Cardiac fibroblast (primary cell): Measurements from ENCODE around the gene TMC3.

Experiments
- DNase-seq, 2 donors: peaks; one replicate each; pipeline versions ENCODE4 v3.0.0 to v3.0.0-alpha.2; 2010; ENCODE audit warnings: low read depth in 2 of 2
- H3K4me3 ChIP-seq, 2 donors: replicated peaks in 1 of 2; 1 replicate in 1 of 2; 2 replicates in 1 of 2; pipeline ENCODE4 v1.5.1; 2011; ENCODE audit warnings: low read depth in 2 of 2, low read length in 2 of 2, mild to moderate bottlenecking in 2 of 2, moderate library complexity in 1 of 2
- TF ChIP-seq, protein P1 (sequence below): IDR thresholded peaks from one replicate; pipeline ENCODE4 v1.5.1; 2011; ENCODE audit warnings: low read depth, mild to moderate bottlenecking, low read length, inconsistent platforms

The TMC3 gene

DNA sequence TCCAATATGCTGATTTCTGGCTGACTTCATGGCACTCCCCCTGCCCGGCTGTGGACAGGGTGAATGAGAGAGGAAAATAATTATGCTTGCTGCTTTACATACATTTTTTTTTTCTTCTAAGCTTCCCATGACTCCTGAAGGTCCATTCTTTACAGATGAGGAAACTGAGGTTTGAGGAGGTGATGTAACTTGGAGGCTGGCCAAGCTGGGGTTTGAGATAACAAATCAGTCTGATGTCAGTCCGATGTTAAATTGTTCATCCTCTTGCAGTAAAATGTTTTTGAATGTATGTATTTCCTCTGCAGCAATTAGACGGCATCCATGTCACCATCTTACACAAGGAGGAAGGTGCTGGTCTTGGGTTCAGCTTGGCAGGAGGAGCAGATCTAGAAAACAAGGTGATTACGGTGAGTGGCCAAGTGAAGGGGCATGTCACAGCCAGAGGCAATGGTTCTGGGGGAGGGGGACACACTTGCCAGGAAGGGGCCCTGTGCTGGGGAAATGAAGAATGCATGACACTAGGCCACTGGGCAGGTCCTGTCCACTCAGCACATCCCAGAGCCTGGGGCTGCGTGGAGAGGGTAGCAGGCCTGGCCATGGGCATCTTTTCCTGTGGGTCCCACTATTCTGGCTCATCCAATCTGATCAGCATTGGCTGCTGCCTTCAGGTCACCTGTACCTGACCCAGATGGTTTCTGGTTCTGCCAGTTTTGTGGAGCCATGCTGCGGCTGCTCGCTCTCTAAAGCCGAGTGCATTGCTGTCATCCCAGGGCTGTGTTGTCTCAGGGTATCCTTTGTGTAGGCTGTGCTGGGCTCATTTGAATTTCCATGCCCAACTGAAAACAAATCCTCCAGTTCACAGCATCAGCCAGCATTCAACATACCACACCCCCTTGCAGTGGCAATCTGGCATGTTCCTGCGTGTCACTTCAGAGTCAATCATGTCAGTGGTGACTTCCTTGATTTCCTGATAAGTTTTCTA lies 70.5 kb downstream of the TMC3 start:
- TF ChIP-seq, protein P1, sequence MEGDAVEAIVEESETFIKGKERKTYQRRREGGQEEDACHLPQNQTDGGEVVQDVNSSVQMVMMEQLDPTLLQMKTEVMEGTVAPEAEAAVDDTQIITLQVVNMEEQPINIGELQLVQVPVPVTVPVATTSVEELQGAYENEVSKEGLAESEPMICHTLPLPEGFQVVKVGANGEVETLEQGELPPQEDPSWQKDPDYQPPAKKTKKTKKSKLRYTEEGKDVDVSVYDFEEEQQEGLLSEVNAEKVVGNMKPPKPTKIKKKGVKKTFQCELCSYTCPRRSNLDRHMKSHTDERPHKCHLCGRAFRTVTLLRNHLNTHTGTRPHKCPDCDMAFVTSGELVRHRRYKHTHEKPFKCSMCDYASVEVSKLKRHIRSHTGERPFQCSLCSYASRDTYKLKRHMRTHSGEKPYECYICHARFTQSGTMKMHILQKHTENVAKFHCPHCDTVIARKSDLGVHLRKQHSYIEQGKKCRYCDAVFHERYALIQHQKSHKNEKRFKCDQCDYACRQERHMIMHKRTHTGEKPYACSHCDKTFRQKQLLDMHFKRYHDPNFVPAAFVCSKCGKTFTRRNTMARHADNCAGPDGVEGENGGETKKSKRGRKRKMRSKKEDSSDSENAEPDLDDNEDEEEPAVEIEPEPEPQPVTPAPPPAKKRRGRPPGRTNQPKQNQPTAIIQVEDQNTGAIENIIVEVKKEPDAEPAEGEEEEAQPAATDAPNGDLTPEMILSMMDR: no peak
- DNase-seq: peak in 1 of 2 donors; percentile 6
- H3K4me3 ChIP-seq: no peak overlapping the region

DNA sequence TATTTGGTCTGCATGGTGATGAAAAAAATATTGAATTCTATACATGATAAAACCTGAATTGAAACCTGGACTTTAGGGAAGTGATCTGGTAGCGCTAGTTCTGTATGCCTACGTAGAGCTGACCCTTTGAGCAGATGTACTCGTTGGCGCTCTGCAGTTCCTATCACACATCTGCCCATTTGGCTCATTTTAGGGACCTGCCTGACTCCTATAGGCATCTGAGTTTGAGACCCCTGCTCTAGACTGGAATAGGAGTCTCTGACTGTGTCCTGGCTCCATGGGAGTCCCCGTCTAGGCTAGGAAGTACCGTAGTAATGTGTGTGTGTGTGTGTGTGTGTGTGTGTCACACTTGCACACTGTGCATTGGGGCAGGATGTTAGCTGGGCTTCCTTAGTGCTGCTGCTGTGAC lies 71.3 kb downstream of the TMC3 start:
- H3K4me3 ChIP-seq: no peak overlapping the region
- DNase-seq: no peak
- TF ChIP-seq, protein P1: no peak

DNA sequence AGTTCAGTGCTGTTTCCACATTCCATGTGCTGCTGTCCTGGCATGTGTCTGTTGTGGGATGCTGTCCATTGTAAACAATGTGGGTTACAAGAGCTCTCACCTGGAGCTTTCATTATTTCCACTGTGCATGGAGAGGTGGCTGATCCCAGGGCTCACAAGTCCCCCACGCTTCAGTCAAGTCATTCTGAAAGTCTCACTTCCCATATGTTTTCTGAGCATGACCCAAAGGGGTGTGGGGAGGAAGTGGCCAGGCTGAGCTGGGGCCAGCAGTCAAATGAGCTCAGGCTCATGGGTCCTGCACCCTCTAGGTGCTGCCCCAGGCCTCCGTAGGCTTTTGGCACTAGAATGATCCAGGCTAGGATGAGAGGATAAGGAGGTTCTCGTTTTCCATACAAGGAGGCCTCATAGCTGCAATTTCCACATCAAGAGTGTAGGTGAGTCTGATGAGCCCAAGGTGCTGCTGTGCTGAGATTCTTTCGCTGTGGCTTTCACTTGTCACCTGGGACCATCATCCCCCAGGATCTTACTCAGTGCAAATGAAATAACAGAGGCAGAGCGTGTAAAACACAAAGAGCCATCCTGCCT lies 72.1 kb downstream of the TMC3 start:
- H3K4me3 ChIP-seq: no peak overlapping the region
- TF ChIP-seq, protein P1: no peak
- no peak for DNase-seq

DNA sequence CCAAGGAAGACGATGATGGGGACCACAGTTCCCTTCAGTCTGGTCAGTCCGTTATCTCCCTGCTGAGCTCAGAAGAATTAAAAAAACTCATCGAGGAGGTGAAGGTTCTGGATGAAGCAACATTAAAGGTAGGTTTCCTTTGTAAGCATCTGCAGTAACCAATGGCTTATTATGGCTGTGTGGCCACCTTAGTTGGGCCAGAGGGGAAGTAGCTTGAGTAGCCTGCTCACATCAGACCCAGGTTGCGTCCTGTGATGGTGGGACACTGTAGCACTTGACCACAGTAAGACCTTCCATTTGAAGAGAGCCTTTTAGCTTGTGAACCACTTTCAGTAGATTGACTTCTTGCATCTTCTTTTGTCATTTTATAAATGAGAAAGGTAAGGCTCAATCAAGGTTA lies 72.6 kb downstream of the TMC3 start:
- no peak for DNase-seq
- no peak overlapping the region for H3K4me3 ChIP-seq
- TF ChIP-seq, protein P1: no peak

DNA sequence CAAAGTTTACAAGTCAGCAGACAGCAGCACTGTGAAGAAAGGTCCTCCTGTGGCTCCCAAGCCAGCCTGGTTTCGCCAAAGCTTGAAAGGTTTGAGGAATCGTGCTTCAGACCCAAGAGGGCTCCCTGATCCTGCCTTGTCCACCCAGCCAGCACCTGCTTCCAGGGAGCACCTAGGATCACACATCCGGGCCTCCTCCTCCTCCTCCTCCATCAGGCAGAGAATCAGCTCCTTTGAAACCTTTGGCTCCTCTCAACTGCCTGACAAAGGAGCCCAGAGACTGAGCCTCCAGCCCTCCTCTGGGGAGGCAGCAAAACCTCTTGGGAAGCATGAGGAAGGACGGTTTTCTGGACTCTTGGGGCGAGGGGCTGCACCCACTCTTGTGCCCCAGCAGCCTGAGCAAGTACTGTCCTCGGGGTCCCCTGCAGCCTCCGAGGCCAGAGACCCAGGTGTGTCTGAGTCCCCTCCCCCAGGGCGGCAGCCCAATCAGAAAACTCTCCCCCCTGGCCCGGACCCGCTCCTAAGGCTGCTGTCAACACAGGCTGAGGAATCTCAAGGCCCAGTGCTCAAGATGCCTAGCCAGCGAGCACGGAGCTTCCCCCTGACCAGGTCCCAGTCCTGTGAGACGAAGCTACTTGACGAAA lies 74.3 kb downstream of the TMC3 start:
- no peak overlapping the region for H3K4me3 ChIP-seq
- DNase-seq: no peak
- TF ChIP-seq, protein P1: no peak

DNA sequence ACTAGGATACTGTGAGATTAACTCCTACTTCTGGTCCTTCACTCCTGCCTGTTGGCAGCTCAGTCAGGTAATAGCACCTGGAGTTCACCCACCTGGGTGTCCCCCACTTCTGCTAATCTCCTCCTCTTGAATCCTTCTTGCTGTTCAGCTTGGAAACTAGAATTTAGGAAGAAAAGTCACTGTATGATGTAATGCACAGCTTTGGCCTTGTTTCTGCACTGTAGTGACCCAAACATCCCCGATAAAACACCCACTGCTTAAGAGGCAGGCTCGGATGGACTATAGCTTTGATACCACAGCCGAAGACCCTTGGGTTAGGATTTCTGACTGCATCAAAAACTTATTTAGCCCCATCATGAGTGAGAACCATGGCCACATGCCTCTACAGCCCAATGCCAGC lies 74.9 kb downstream of the TMC3 start:
- H3K4me3 ChIP-seq: no peak overlapping the region
- TF ChIP-seq, protein P1: no peak
- no peak for DNase-seq
